ENCODE data around the gene COL25A1.

The COL25A1 gene

GRCh38 chr4:108811486-108811885 lies 491.0 kb downstream of the COL25A1 start:
- no peak for DNase-seq (ENCODE audit: low spot score)

DNA sequence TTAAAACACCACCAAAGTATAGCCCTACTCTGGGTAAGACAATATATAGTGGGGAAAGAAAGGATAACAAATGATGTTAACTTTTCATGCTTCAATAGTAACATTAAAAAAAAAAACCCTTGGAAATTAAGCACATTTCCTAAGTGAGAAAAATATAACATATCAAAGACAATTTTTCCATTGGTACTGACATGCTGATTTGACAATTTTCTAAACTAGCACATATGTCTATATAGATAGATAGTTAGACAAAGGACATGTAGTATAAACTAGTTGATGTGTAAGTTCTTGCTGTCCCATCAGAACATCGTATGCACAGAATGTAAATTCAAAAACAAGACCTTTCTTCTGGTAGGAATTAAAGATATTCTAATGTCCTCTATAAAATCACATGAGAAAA lies 492.4 kb downstream of the COL25A1 start:
- DNase-seq (ENCODE audit: low spot score): no peak

- DNase-seq (ENCODE audit: low spot score): no peak
Measured at GRCh38 chr4:108804648-108805273, 497.7 kb downstream of the COL25A1 start.

DNA sequence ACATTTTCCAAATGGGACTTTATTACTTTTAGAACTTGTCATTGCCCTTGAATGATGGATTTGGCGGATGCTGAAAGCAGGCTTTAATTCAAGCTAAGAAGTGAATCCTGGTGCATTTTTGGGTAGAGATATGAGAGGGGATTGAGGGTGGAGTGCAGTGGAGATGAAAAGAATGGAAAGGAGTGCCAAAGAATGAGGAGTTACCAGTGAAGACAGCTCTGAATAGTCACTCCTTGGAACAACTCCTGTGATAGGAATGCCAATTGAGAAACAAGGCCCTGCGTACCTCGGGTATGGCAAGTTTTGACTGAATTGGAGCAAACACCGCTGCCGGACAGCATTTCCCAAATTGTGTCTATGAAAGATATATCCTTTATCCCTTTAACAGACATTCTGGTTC lies 503.2 kb downstream of the COL25A1 start:
- no peak for DNase-seq (ENCODE audit: low spot score)

DNA sequence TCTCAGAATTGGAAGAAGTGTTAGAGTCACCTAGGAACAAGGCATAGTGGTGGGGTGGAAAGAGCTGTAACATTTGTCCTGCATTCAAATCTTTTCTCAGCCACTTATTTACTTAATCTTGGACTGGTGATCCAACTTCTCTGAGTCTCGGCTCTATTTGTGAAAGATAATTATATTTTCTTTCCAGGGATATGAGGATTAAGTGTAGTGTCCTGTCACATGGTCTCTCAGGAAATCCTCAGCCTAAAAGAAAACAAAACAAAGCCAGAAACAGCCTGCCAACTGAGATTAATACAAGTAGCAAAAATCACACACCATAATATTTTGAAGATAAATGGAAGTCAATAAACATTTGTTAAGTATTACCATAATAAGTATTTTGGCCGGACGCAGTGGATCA lies 506.3 kb downstream of the COL25A1 start:
- DNase-seq (ENCODE audit: low spot score): no peak

- no peak for DNase-seq (ENCODE audit: low spot score)
Measured at GRCh38 chr4:108795733-108796132, 506.7 kb downstream of the COL25A1 start.

GRCh38 chr4:108794136-108794535 lies 508.3 kb downstream of the COL25A1 start:
- no peak for DNase-seq (ENCODE audit: low spot score)

DNA sequence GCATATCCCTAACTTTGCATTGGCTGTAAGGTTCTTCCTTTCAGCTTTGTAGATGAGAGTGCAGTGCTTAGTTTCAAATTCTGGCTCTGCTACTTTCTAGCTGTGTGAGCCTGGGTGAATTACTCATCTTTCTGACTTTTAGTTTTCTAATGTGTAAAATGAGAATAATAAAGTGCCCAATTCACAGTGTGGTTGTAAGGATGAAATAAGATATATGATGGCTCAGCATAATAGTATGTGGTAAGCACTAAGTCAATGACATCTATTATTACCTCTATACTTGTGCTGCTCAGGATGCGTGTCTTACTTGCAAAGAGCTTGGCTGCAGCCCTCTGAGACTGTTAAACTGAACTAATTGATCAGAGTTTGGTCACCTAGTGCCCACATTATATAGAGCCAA lies 509.0 kb downstream of the COL25A1 start:
- DNase-seq (ENCODE audit: low spot score): no peak

- DNase-seq (ENCODE audit: low spot score): no peak
Measured at GRCh38 chr4:108788731-108789130, 513.7 kb downstream of the COL25A1 start.

- DNase-seq (ENCODE audit: low spot score): no peak
Measured at GRCh38 chr4:108787724-108788123, 514.7 kb downstream of the COL25A1 start.

GRCh38 chr4:108787106-108787505 lies 515.4 kb downstream of the COL25A1 start:
- DNase-seq (ENCODE audit: low spot score): no peak

- DNase-seq (ENCODE audit: low spot score): no peak
Measured at GRCh38 chr4:108786351-108786750, 516.1 kb downstream of the COL25A1 start.

DNA sequence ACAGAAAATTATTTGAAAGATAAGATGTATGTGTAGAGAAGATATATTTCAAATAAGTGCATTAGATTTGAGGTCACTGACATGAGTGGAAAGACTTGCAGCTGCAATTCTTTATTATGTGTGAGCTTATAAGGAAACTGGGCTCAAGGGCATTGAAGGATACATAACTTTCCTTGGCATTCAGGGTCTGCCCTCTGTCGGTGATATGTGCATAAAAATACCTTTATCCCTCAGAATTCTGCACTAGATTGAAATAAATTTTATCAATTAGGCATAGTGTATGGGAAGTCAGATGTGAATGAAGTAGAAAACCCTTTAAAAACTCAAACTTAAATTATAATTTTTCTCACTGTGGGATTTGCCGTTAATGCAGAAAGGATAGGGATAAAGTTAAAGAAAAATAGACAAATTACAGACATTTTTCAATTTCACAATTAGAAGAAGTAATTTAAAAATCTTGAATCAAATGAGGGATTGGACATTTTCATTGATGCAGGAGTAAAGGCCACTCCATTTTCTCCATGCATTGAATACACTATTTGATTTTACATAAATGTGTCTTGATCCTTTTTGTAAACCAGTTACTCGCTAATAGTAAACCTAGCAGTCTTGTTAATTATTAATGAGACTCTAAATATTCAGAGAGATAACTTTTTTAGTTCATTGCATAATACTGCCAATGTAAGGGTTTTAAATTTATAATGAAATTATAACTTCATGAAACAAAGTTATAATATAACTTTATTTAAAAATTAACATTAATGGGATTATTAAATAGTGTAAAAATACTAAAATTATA lies 518.6 kb downstream of the COL25A1 start:
- no peak for DNase-seq (ENCODE audit: low spot score)

DNA sequence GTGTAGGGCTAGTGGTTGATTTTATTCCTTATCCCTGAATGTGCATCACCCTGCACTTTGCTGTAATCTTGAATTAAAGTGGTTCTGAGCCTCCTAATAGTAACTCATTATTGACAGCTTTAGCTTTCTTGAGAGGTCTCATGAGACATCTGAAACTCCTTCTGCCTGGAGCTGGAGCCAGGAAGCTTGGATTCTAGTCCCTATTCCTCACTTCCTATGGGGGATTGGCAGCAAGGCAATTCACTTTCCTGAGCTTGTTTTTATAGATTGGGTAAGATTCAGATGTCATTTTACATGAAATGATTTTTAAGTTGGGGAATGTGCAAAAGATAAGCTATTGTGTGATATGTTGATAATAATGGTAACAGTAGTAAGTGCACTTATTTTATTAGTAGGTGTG lies 522.5 kb downstream of the COL25A1 start:
- DNase-seq (ENCODE audit: low spot score): no peak

DNA sequence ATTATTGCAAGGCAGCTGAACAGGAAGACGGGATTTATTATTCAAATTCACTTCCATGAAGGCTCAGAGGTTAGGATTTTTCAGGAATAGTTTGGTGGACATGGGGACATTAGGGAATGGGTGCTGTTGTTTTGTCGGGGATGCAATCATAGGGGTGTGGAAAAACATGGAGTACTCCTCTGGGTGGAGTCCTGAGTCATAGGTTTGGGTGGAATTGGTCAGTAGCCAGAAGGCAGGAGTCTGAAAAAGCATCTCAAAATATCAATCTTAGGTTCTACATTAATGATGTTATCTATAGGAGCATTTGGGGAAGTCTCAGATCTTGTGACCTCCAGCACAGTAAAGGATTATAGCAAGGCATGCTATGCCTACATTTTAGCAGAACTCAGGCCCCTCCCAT lies 525.1 kb downstream of the COL25A1 start:
- no peak for DNase-seq (ENCODE audit: low spot score)

DNA sequence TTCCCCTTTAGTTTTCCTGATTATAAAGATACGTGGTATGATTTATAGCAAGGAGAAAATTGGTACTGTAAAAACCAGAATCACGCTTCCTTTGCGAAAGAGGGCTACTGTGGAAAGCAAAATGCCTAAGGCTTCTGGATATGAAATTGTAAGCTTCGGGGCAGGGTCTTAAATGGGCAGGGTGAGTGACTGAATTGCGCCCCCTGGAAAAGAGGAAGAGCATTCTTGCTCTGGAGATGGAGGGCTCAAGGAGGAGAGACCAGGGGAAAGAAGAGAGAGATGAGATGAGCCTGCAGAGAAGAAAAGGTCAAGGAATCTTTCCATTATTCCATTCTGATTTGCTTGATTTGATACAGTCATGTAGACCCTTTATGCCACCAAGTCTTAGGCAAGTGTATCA lies 526.5 kb downstream of the COL25A1 start:
- no peak for DNase-seq (ENCODE audit: low spot score)

DNA sequence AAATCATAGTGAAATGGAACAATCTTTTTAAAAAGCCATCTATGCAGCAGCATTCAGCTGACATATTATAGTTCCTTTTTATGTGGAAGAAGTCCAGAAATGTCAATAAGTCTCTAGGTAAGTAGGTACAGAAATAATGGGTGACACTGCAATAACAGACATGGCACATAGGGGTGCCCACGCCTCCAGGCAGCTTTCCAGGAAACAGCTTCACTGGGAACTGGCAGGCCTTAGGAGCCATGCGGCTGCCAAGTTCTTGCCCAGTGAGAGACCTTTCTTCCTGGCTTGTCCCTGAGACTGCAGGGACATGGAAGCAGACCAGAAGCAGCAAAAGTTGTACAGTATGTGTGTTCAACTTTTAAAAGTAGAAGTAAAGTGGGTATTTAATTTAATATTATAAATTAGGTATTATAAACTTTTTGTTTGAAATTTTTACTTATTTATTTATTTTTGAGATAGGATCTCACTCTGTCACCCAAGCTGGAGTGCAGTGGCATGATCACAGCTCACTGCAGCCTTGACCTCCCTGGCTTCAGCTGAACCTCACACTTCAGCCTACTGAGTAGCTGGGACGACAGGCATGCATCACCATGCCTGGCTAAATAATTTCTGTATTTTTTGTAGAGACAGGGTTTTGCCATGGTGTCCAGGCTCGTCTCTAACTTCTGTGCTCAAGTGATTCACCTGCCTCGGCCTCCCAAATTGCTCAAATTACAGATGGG lies 527.5 kb downstream of the COL25A1 start:
- DNase-seq (ENCODE audit: low spot score): no peak

- no peak for DNase-seq (ENCODE audit: low spot score)
Measured at GRCh38 chr4:108772402-108772801, 530.1 kb downstream of the COL25A1 start.

GRCh38 chr4:108766058-108766457 lies 536.4 kb downstream of the COL25A1 start:
- no peak for DNase-seq (ENCODE audit: low spot score)

GRCh38 chr4:108763986-108764385 lies 538.5 kb downstream of the COL25A1 start:
- DNase-seq (ENCODE audit: low spot score): no peak

DNA sequence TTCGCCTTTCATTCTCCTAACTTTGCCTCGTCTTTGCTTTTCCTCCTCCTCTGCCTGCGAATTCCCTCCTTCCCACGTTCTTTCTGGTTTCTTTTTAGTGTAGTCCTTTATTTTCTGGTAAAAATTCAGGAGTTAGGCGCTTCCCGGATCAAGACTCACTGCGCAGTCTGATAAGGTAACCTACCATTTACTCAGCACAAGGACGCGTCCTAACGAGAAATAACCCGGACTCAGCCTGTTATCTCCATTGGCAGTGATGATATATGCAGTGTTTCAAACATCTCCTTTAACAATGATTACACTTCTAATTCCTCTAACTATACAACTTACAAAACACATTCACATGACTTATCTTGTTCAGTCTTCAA lies 539.2 kb downstream of the COL25A1 start:
- DNase-seq (ENCODE audit: low spot score): no peak

DNA sequence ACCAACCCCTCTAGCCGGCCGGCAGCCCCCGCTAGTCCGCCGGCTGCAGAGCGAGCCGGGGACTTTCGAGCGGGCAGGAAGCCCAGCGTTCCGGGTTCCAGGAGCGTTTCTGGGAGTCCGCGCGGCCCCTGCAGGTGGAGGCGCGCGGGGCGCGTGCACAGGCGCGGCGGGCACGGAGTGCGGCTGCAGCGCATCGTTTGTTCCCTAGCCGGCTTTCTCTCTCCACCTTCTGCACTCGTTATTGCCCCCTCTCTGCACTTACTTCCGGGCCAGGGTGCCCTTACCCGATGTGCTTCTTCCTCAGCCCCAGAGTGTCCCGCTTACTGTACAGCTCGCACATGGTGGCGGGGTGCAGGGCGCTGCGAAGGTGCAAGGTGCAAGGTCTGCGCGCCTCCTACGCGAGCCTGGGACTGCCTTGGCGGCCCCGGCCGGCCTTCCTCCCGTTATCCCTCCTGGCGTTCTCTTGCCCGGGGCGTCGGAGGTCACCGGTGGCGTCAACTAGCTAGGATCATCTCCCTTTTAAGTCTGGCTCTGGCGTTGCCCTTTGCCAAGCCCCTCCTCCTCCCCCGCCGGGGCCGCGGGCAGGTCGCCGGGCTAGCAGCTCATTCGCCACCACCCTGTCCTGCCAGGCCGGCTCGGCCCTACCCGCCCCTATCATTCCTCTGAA lies 539.8 kb downstream of the COL25A1 start, which contains the start of gene ETNPPL:
Gene ETNPPL, minus strand, starts transcription at position 495 of the 667 bp plus-strand sequence. Its CDS starts 155 bp downstream, at position 340.
- DNase-seq (ENCODE audit: low spot score): no peak

Data from HuH-7.5 (cell line).